GM12878 (cell line): ENCODE results near the gene TLX2. TPM values are rescaled to one million over a fixed set of nuclear protein-coding genes. Genes with fewer than 3 reads are reported as not detected.
A peak's percentile ranks its signal among the peaks of the same experiment; 100 is the strongest.

Experiments used
- ATAC-seq: fragments of 200-7000 bp; cut with Tn5 transposase; 3 replicates; pipeline ENCODE4 v1.9.1; 2020; ENCODE audit warnings: mild to moderate bottlenecking, moderate library complexity
- BruUV-seq: library from RNA; stranded (reverse); fragments of 400-500 nt; replicated peaks from 2 replicates; lab custom pipeline; 2021; lab: Mats Ljungman, UMichigan
- CTCF ChIA-PET: fragments of 300-600 bp; sonication (Branson Sonifier 250); formaldehyde crosslinking; extraction: SDS; loops from one replicate; lab custom pipeline; 2021; ENCODE audit warnings: inconsistent platforms; lab: Yijun Ruan, JAX
- POLR2A ChIA-PET: fragments of 350-600 bp; formaldehyde crosslinking; extraction: SDS; loops from one replicate; lab custom pipeline; 2021; ENCODE audit warnings: inconsistent platforms; lab: Charles Lee
- RAD21 ChIA-PET: fragments of 300-600 bp; sonication (Branson Sonifier 250); formaldehyde crosslinking; loops from one replicate; lab custom pipeline; 2023; ENCODE audit warnings: antibody characterized with exemption; ENCODE audit not compliant: unreplicated experiment; lab: Charles Lee
- SMC1A ChIA-PET: fragments of 300-600 bp; sonication (Branson Sonifier 250); formaldehyde crosslinking; loops from one replicate; lab custom pipeline; 2023; ENCODE audit not compliant: unreplicated experiment, uncharacterized antibody; lab: Charles Lee
- DNase-seq: peaks from one replicate; pipeline ENCODE4 v3.0.0-alpha.2; 2011; ENCODE audit warnings: low read depth, low spot score
- FAIRE-seq: peaks from 3 replicates; lab custom pipeline; 2011; peaks lifted over from hg19 to GRCh38; lab: Jason Lieb, UNC
- H2AFZ ChIP-seq: 2 replicates; pipeline ENCODE4 v1.6.0; 2011; ENCODE audit warnings: low read depth, low read length, control low read depth; ENCODE audit not compliant: control insufficient read depth
- H3K27ac ChIP-seq: 2 replicates; pipeline ENCODE4 v1.5.1; 2011; ENCODE audit warnings: control low read depth; ENCODE audit not compliant: control insufficient read depth, insufficient read depth
- H3K27me3 ChIP-seq, 2 experiments: replicated peaks in 1 of 2; 2 replicates each; pipeline versions ENCODE4 v1.6.0 to v1.6.1; 2011; ENCODE audit warnings: low read length in 1 of 2; ENCODE audit not compliant: control insufficient read depth in 2 of 2, insufficient read depth in 2 of 2
- H3K36me3 ChIP-seq, 2 experiments: 2 replicates each; pipeline ENCODE4 v1.5.1; 2011; ENCODE audit warnings: low read length in 1 of 2; ENCODE audit not compliant: control insufficient read depth in 2 of 2, insufficient read depth in 2 of 2
- H3K4me1 ChIP-seq: 2 replicates; pipeline ENCODE4 v1.6.1; 2011; ENCODE audit warnings: mild to moderate bottlenecking, low read length, moderate library complexity, mixed read lengths; ENCODE audit not compliant: control insufficient read depth, insufficient read depth
- H3K4me2 ChIP-seq: 2 replicates; pipeline ENCODE4 v1.6.0; 2011; ENCODE audit warnings: control low read depth; ENCODE audit not compliant: control insufficient read depth, insufficient read depth
- H3K4me3 ChIP-seq: fragments of 200-600 bp; sonication (generic); 2 replicates; pipeline ENCODE4 v1.5.1; 2016
- H3K79me2 ChIP-seq: 2 replicates; pipeline ENCODE4 v1.6.0; 2011; ENCODE audit warnings: low read length; ENCODE audit not compliant: control insufficient read depth, insufficient read depth
- H3K9ac ChIP-seq: 2 replicates; pipeline ENCODE4 v1.8.0; 2011; ENCODE audit warnings: low read length, control low read depth, mixed read lengths; ENCODE audit not compliant: control insufficient read depth, insufficient read depth
- H3K9me3 ChIP-seq: replicated peaks from 3 replicates; pipeline ENCODE4 v1.5.1; 2011; ENCODE audit warnings: mild to moderate bottlenecking, low read length; ENCODE audit not compliant: control insufficient read depth, insufficient read depth
- H4K20me1 ChIP-seq: 2 replicates; pipeline ENCODE4 v1.6.0; 2011; ENCODE audit not compliant: control insufficient read depth, insufficient read depth
- BCL11A ChIP-seq: IDR thresholded peaks from 2 replicates; pipeline ENCODE4 v1.6.1; 2011; ENCODE audit warnings: low read depth, low read length
- CBFB ChIP-seq: IDR thresholded peaks from 2 replicates; pipeline ENCODE4 v1.6.1; 2016; ENCODE audit warnings: antibody characterized with exemption, low read depth
- CBX5 ChIP-seq: sonication (generic); IDR thresholded peaks from 2 replicates; pipeline ENCODE4 v1.6.1; 2016; ENCODE audit warnings: low read depth, moderate library complexity, mild to moderate bottlenecking, inconsistent platforms
- CTCF ChIP-seq, 3 experiments: IDR thresholded peaks in 2 of 3; conservative IDR thresholded peaks in 1 of 3; 2 replicates each; pipeline ENCODE4 v1.5.1; 2011; ENCODE audit warnings: low read depth in 3 of 3, low read length in 3 of 3, mild to moderate bottlenecking in 3 of 3, control low read depth in 2 of 3, moderate library complexity in 2 of 3, inconsistent platforms in 1 of 3, mixed read lengths in 1 of 3; ENCODE audit not compliant: control insufficient read depth in 2 of 3, insufficient read depth in 1 of 3; ENCODE audit errors: extremely low read depth in 1 of 3
- HCFC1 ChIP-seq: fragments of 150-350 bp; IDR thresholded peaks from 2 replicates; pipeline ENCODE4 v1.6.1; 2014; ENCODE audit warnings: low read length
- POLR2AphosphoS2 ChIP-seq: IDR thresholded peaks from 2 replicates; pipeline ENCODE4 v1.6.1; 2011; ENCODE audit warnings: low read depth, mild to moderate bottlenecking, low read length, improper control_type of control experiment, moderate library complexity
- ZNF24 ChIP-seq: fragments of 450-650 bp; IDR thresholded peaks from 2 replicates; pipeline ENCODE4 v1.6.1; 2017; ENCODE audit warnings: antibody characterized with exemption, mild to moderate bottlenecking
- WGBS: methylation state at CpG from one replicate; pipeline ENCODE4 v1.1.6; 2016; ENCODE audit warnings: low lambda C conversion rate; ENCODE audit not compliant: insufficient replicate concordance, insufficient coverage; ENCODE audit errors: missing lambda C conversion rate; 5-methylcytosine and 5-hydroxymethylcytosine counted together
- in situ Hi-C: fragments of 300-500 bp; cut with MboI; formaldehyde crosslinking; loops from 9 replicates; pipeline ENCODE4 v1.14.3; 2018; ENCODE audit warnings: mixed read lengths
- intact Hi-C: fragments of 100-400 bp; cut with micrococcal nuclease; formaldehyde crosslinking; loops from one replicate; pipeline ENCODE4 v1.14.2; 2022; ENCODE audit not compliant: unreplicated experiment
- polyA plus RNA-seq, 11 experiments: library from polyadenylated mRNA; depleted of rRNA in 4 of 11; unstranded in 6 of 11; stranded (reverse) in 5 of 11; fragments of >200 nt; fragmentation: Nextera tagmentation in 4 of 11; fragmentation: Illumina TruSeq in 1 of 11; extraction: Ambion mirVana in 4 of 11; extraction: Trizol in 1 of 11; gene quantifications; 1 replicate in 1 of 11; 2 replicates in 10 of 11; pipeline versions ENCODE4 v1.2.1 to v1.2.3, GENCODE V29; 2011 to 2016; ENCODE audit warnings: inconsistent platforms in 2 of 11, missing spikeins in 2 of 11, low read depth in 1 of 11
- total RNA-seq, 4 experiments: library from RNA; depleted of rRNA in 3 of 4; stranded (reverse); fragments of >200 nt in 3 of 4; fragmentation: Illumina TruSeq in 1 of 4; extraction: Trizol in 1 of 4; gene quantifications; 2 replicates each; pipeline versions ENCODE4 v1.2.1 to v1.2.3, GENCODE V29; 2013 to 2021

TLX2 gene
- total and polyA plus RNA-seq, 10 of the 15 experiments (the other 5 are each of a cell fraction or from before 2014, with no cell fraction given) = 0.06 to 5.5 (median 3.6) TPM; not detected in 1

- in situ Hi-C loops = no loop called here
- FAIRE-seq = no peak
- Histone ChIP-seq H3K36me3 (peaks cover 1 to 11% of the 10 kb centered on the region in 2 experiments; a peak in 2 of 4 replicates), H3K27me3 (no peaks in the 10 kb centered on the region), H3K4me3 (peak overlapping the region; percentile 95)
- TF ChIP-seq CBX5 (no peak), POLR2AphosphoS2 (0 out of 2 replicates have a peak, but pooled peaks have one; percentile 1)
- TF ChIP-seq, all 136 proteins: peak for 1
- Histone ChIP-seq H3K79me2 (peaks cover 60% of the 10 kb centered on the region), H2AFZ (no peak overlapping the region), H3K27ac (peak overlapping the region; percentile 93), H3K4me1 (peaks cover 22% of the 10 kb centered on the region), H4K20me1 (no peaks in the 10 kb centered on the region), H3K9ac (peak overlapping the region; percentile 96), H3K9me3 (no peaks in the 10 kb centered on the region; the same call in 2 of the 3 replicates), H3K4me2 (peak overlapping the region; percentile 91)
- ATAC-seq = no peak
- no peak for DNase-seq
- WGBS = 37% methylated on average over 16 of the region's 17 CpGs
- intact Hi-C loops = loop anchor here (2.0 kb wide), 1 partner anchor 15 kb away; no protein-coding TSS in a partner anchor
- BruUV-seq = no TSS peak
- POLR2A ChIA-PET = interaction anchor here (0.5 to 17.8 kb wide), 3 partner anchors 16 to 173 kb away, joined by 4 to 441 read pairs (median 4); no protein-coding TSS in a partner anchor
- RAD21 ChIA-PET = interaction anchor here (0.8 to 6.5 kb wide), 3 partner anchors 15 to 116 kb away, joined by 3 to 96 read pairs (median 5); no protein-coding TSS in a partner anchor
- SMC1A ChIA-PET = interaction anchor here (0.9 to 4.8 kb wide), 9 partner anchors 11 to 47 kb away, joined by 3 to 42 read pairs (median 4); partner anchors contain the start of genes AUP1 and HTRA2
- CTCF ChIA-PET = interaction anchor here (1.1 to 8.5 kb wide), 7 partner anchors 9 to 30 kb away, joined by 3 to 115 read pairs (median 6); no protein-coding TSS in a partner anchor
These were observed 41.4 kb downstream of the TLX2 start for GRCh38 chr2:74555610-74556103.

GRCh38 chr2:74556159-74556558 is 41.9 kb downstream of the TLX2 start:
- SMC1A ChIA-PET = interaction anchor here (0.9 to 4.8 kb wide), 6 partner anchors 10 to 31 kb away, joined by 3 to 42 read pairs (median 5); partner anchors contain the start of genes AUP1 and HTRA2
- H3K9ac ChIP-seq = peak overlapping the region; percentile 96; the same call in 1 of the 2 replicates
- no peak for TF ChIP-seq CTCF (IDR thresholded peaks at IDR 0.05 in 2 of 3, conservative IDR thresholded peaks at IDR 0.05 in 1 of 3; ENCODE audit: control insufficient read depth in 2 of 3, extremely low read depth in 1 of 3, insufficient read depth in 1 of 3, low read depth in 3 of 3, low read length in 3 of 3)
- no peak for TF ChIP-seq HCFC1
- TF ChIP-seq CBFB = no peak
- TF ChIP-seq ZNF24 = no peak
- TF ChIP-seq BCL11A = no peak

More at GRCh38 chr2:74556159-74556558, 41.9 kb downstream of the TLX2 start:
- Histone ChIP-seq H3K27ac (peak overlapping the region; percentile 93; the same call in 1 of the 2 replicates), H3K4me2 (peak overlapping the region; percentile 91), H4K20me1 (no peaks in the 10 kb centered on the region), H3K27me3 (no peaks in the 10 kb centered on the region), H3K36me3 (peaks cover 1 to 11% of the 10 kb centered on the region in 2 experiments; a peak in 2 of 4 replicates), H3K4me1 (peaks cover 22% of the 10 kb centered on the region), H2AFZ (no peak overlapping the region), H3K9me3 (no peaks in the 10 kb centered on the region; the same call in 2 of the 3 replicates), H3K4me3 (peak overlapping the region; percentile 95), H3K79me2 (peaks cover 56% of the 10 kb centered on the region)
- CTCF ChIA-PET = interaction anchor here (1.8 to 8.5 kb wide), 3 partner anchors 11 to 30 kb away, joined by 3 to 115 read pairs (median 18); no protein-coding TSS in a partner anchor
- RAD21 ChIA-PET = interaction anchor here (1.4 kb wide), 1 partner anchor 116 kb away, joined by 3 read pairs; no protein-coding TSS in a partner anchor
- BruUV-seq = no TSS peak
- no peak for DNase-seq
- intact Hi-C loops (no loop called here), in situ Hi-C loops (no loop called here)
- 91% methylated on average over 14 of the region's 14 CpGs for WGBS
- POLR2A ChIA-PET = interaction anchor here (17.8 kb wide), 1 partner anchor 20 kb away, joined by 441 read pairs; no protein-coding TSS in a partner anchor
- no peak for ATAC-seq
- no peak for FAIRE-seq
